Common myeloid progenitor, CD34-positive (primary cell): ENCODE data around the gene CDK2AP2.

ENCODE experiments used
- CTCF ChIA-PET: fragments of 350-600 bp; sonication (Branson Sonifier 250); formaldehyde crosslinking; loops from one replicate; lab custom pipeline; 2021; ENCODE audit warnings: antibody characterized with exemption; lab: Charles Lee
- POLR2A ChIA-PET: fragments of 350-600 bp; sonication (Branson Sonifier 250); formaldehyde crosslinking; loops from one replicate; lab custom pipeline; 2021; ENCODE audit warnings: antibody characterized with exemption; lab: Charles Lee
- DNase-seq, 3 donors: peaks; one replicate each; pipeline versions ENCODE4 v3.0.0 to v3.0.0-alpha.2; 2013
- H3K27ac ChIP-seq, 2 experiments: 1 replicate in 1 of 2; 2 replicates in 1 of 2; pipeline ENCODE4 v1.7.0; 2013; ENCODE audit warnings: inconsistent platforms in 2 of 2, low read length in 2 of 2, mild to moderate bottlenecking in 2 of 2, low read depth in 1 of 2, moderate library complexity in 1 of 2; ENCODE audit not compliant: severe bottlenecking in 2 of 2, insufficient read depth in 1 of 2, poor library complexity in 1 of 2
- H3K27me3 ChIP-seq, 5 experiments: replicated peaks in 2 of 5; 1 replicate in 3 of 5; 2 replicates in 2 of 5; pipeline versions ENCODE4 v1.6.1 to v1.7.0; 2013; ENCODE audit warnings: low read length in 4 of 5, mild to moderate bottlenecking in 2 of 5, moderate library complexity in 2 of 5, inconsistent platforms in 1 of 5; ENCODE audit not compliant: insufficient read depth in 5 of 5, control insufficient read depth in 4 of 5
- H3K36me3 ChIP-seq, 4 experiments: 1 replicate in 2 of 4; 2 replicates in 2 of 4; pipeline versions ENCODE4 v1.6.1 to v1.7.0; 2013; ENCODE audit warnings: low read length in 3 of 4, control low read depth in 1 of 4, mild to moderate bottlenecking in 1 of 4; ENCODE audit not compliant: control insufficient read depth in 4 of 4, insufficient read depth in 4 of 4
- H3K4me1 ChIP-seq, 4 experiments: 1 replicate in 3 of 4; 2 replicates in 1 of 4; pipeline versions ENCODE4 v1.6.1 to v1.7.1; 2013; ENCODE audit warnings: low read length in 3 of 4, mild to moderate bottlenecking in 3 of 4, control low read depth in 1 of 4, inconsistent platforms in 1 of 4, moderate library complexity in 1 of 4; ENCODE audit not compliant: control insufficient read depth in 4 of 4, insufficient read depth in 4 of 4; ENCODE audit errors: control extremely low read depth in 1 of 4
- H3K4me3 ChIP-seq, 7 experiments: 1 replicate in 4 of 7; 2 replicates in 3 of 7; pipeline versions ENCODE4 v1.5.1 to v1.7.0; 2013; ENCODE audit warnings: mild to moderate bottlenecking in 7 of 7, low read length in 6 of 7, moderate library complexity in 6 of 7, inconsistent platforms in 2 of 7, low read depth in 2 of 7, control low read depth in 1 of 7; ENCODE audit not compliant: insufficient read depth in 4 of 7, control insufficient read depth in 1 of 7; ENCODE audit errors: extremely low read depth in 1 of 7
- H3K9me3 ChIP-seq, 5 experiments: 1 replicate in 4 of 5; 2 replicates in 1 of 5; pipeline versions ENCODE4 v1.6.1 to v1.7.1; 2013; ENCODE audit warnings: low read length in 4 of 5, mild to moderate bottlenecking in 2 of 5, inconsistent platforms in 1 of 5, low read depth in 1 of 5, moderate library complexity in 1 of 5; ENCODE audit not compliant: control insufficient read depth in 4 of 5, insufficient read depth in 2 of 5; ENCODE audit errors: control extremely low read depth in 1 of 5
- WGBS: methylation state at CpG from one replicate; pipeline ENCODE4 v1.1.5; 2013; ENCODE audit not compliant: insufficient coverage; 5-methylcytosine and 5-hydroxymethylcytosine counted together

Gene CDK2AP2

DNA sequence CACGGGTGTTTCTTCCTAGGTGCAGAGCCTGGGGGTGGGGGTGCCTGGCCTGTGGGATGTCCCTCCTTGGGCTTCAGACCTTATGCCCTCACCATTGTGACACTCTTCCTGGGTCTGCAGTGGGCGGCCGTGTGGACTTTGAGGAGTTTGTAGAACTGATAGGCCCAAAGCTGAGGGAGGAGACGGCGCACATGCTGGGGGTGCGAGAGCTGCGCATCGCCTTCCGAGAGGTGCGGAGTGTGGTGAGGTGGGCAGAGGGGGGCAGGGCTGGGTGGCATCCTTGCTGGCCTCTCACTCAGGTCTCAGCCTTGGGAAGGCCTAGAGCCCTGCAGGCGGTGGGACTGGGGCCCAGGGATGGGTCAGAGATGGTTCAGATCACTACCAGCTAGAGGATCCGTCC, 50.5 kb downstream of the CDK2AP2 start:
- CTCF ChIA-PET, result no interaction called here
- Histone ChIP-seq H3K4me1 (peaks cover 0 to 11% (median 5%) of the 10 kb centered on the region in 4 experiments), H3K27ac (no peak overlapping the region), H3K27me3 (no peaks in the 10 kb centered on the region), H3K4me3 (no peak overlapping the region), H3K9me3 (no peaks in the 10 kb centered on the region), H3K36me3 (no peaks in the 10 kb centered on the region)
- POLR2A ChIA-PET, result no interaction called here
- whole genome bisulfite sequencing, result 96% methylated on average over 10 of the region's 12 CpGs
- DNase-seq, result no peak
